GM08714 (cell line): ENCODE measurements around the gene RBMY1E.
"Not testable (repeated sequence)": the region's sequence is repeated elsewhere in the genome, so short reads cannot be mapped to it uniquely, and the experiment has no call there.

ENCODE experiments used
- H3K4me3 ChIP-seq: fragments of 200-500 bp; sonication (Bioruptor generic); 2 replicates; pipeline ENCODE4 v1.5.1; 2014; ENCODE audit warnings: mild to moderate bottlenecking, low read length, inconsistent platforms

Gene RBMY1E

DNA sequence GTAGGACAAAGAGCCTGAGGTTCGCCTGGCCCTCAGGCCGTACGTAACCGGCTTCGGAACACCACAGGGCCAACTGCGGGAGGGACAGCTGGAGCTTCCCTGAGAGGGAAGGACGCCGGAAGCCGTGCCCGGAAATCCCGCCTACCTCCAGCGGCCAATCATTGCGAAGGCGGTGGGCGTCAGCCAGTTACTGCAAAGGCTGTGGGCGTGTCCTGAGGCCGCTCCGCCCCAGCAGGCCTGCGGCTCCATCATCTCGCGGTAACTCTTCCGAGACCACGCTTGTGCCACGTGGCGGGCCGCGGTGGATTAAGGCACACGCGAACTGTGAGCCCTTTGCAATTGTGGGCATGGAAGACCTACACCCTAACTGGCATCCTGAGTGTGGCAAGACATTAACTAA lies at the start of gene RBMY1E:
TSS of gene RBMY1E (minus strand) at position 101 of the 400 bp plus-strand sequence. CDS start 1,978 bp downstream, outside the sequence.
- not testable (repeated sequence) for H3K4me3 ChIP-seq

DNA sequence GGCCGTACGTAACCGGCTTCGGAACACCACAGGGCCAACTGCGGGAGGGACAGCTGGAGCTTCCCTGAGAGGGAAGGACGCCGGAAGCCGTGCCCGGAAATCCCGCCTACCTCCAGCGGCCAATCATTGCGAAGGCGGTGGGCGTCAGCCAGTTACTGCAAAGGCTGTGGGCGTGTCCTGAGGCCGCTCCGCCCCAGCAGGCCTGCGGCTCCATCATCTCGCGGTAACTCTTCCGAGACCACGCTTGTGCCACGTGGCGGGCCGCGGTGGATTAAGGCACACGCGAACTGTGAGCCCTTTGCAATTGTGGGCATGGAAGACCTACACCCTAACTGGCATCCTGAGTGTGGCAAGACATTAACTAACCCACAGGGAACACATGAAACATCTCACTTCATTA lies 23.4 kb downstream of the RBMY1E start, which contains the start of gene RBMY1D:
TSS of gene RBMY1D (minus strand) at position 101 of the 400 bp plus-strand sequence. CDS start 2,013 bp downstream, outside the sequence.
- not testable (repeated sequence) for H3K4me3 ChIP-seq

DNA sequence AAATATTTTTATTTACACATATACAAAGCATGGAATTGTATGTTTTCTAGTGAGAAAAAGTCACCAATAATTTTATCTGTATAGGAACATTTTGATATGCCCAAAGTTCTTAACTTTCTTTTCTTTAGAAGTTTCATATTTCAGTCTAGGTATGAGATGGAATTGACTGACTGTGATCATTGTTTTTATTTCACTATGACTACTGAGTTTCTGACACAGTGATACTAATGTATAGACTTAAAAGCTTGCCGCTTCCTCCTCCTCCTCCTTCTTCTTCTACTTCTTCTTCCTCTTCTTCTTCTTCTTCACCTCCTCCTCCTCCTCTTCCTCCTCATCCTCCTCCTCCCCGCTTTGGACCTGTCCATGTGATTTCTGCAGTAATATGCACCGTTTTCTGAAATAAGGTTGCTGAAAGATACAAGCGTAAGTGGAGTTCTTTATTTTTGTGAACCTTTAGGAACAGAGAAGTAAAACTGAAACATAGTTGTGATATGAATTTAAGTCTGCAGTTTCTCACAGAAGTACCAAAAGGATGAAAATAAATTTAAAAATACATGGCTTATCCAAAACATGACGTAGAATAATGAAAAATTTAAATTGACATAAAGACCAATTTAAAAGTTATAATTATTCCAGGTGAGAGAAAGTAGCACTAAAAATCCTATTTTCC lies 48.3 kb downstream of the RBMY1E start:
- not testable (repeated sequence) for H3K4me3 ChIP-seq
